ENCODE measurements around the gene TTPAL.

TTPAL gene

GRCh38 chr20:44502968-44503367 is 27.3 kb downstream of the TTPAL start:
- no CpG with 5 or more reads among the region's 1 CpG for WGBS, 2 experiments (ENCODE audit: insufficient coverage in 2 of 2)
- Histone ChIP-seq H3K27ac (ENCODE audit: low read depth, low read length, severe bottlenecking) (no peak overlapping the region), H3K9me3 (ENCODE audit: control insufficient read depth, low read length) (no peaks in the 10 kb centered on the region), H3K36me3 (ENCODE audit: control insufficient read depth, insufficient read depth, low read length) (peaks cover 96% of the 10 kb centered on the region), H3K4me1 (ENCODE audit: control insufficient read depth, insufficient read depth, low read length, poor library complexity, severe bottlenecking) (peaks cover 5% of the 10 kb centered on the region), H3K4me3 (ENCODE audit: extremely low read depth, insufficient read depth, low read length, poor library complexity, severe bottlenecking) (no peak overlapping the region)

- H3K4me1 ChIP-seq (ENCODE audit: control insufficient read depth, insufficient read depth, low read length, poor library complexity, severe bottlenecking) = peaks cover 5% of the 10 kb centered on the region
- H3K9me3 ChIP-seq (ENCODE audit: control insufficient read depth, low read length) = no peaks in the 10 kb centered on the region
- WGBS, 2 experiments (ENCODE audit: insufficient coverage in 2 of 2) = 98% methylated on average over 3 to 6 of the region's 6 CpGs
- no peak overlapping the region for H3K4me3 ChIP-seq (ENCODE audit: extremely low read depth, insufficient read depth, low read length, poor library complexity, severe bottlenecking)
- H3K36me3 ChIP-seq (ENCODE audit: control insufficient read depth, insufficient read depth, low read length) = peaks cover 96% of the 10 kb centered on the region
- no peak overlapping the region for H3K27ac ChIP-seq (ENCODE audit: low read depth, low read length, severe bottlenecking)
These were observed 29.0 kb downstream of the TTPAL start for GRCh38 chr20:44504402-44505307.

- Histone ChIP-seq H3K4me1 (ENCODE audit: control insufficient read depth, insufficient read depth, low read length, poor library complexity, severe bottlenecking) (no peaks in the 10 kb centered on the region), H3K4me3 (ENCODE audit: extremely low read depth, insufficient read depth, low read length, poor library complexity, severe bottlenecking) (no peak overlapping the region), H3K27ac (ENCODE audit: low read depth, low read length, severe bottlenecking) (no peak overlapping the region), H3K36me3 (ENCODE audit: control insufficient read depth, insufficient read depth, low read length) (peaks cover 91% of the 10 kb centered on the region), H3K9me3 (ENCODE audit: control insufficient read depth, low read length) (no peaks in the 10 kb centered on the region)
- WGBS, 2 experiments (ENCODE audit: insufficient coverage in 2 of 2) = 92 to 100% methylated on average over 2 of the region's 4 CpGs
These were observed 34.1 kb downstream of the TTPAL start for GRCh38 chr20:44509762-44510161.

- Histone ChIP-seq H3K36me3 (ENCODE audit: control insufficient read depth, insufficient read depth, low read length) (peaks cover 68% of the 10 kb centered on the region), H3K4me1 (ENCODE audit: control insufficient read depth, insufficient read depth, low read length, poor library complexity, severe bottlenecking) (no peaks in the 10 kb centered on the region), H3K9me3 (ENCODE audit: control insufficient read depth, low read length) (no peaks in the 10 kb centered on the region), H3K4me3 (ENCODE audit: extremely low read depth, insufficient read depth, low read length, poor library complexity, severe bottlenecking) (no peak overlapping the region), H3K27ac (ENCODE audit: low read depth, low read length, severe bottlenecking) (no peak overlapping the region)
- WGBS, 2 experiments (ENCODE audit: insufficient coverage in 2 of 2) = 96 to 100% methylated on average over 5 to 7 of the region's 10 CpGs
These were observed 38.2 kb downstream of the TTPAL start for GRCh38 chr20:44513871-44514270.

- H3K4me1 ChIP-seq (ENCODE audit: control insufficient read depth, insufficient read depth, low read length, poor library complexity, severe bottlenecking) = peaks cover 14% of the 10 kb centered on the region
- WGBS, 2 experiments (ENCODE audit: insufficient coverage in 2 of 2) = 83 to 88% methylated on average over 7 of the region's 7 CpGs
- no peak overlapping the region for H3K27ac ChIP-seq (ENCODE audit: low read depth, low read length, severe bottlenecking)
- H3K36me3 ChIP-seq (ENCODE audit: control insufficient read depth, insufficient read depth, low read length) = peaks cover 62% of the 10 kb centered on the region
- no peaks in the 10 kb centered on the region for H3K9me3 ChIP-seq (ENCODE audit: control insufficient read depth, low read length)
- H3K4me3 ChIP-seq (ENCODE audit: extremely low read depth, insufficient read depth, low read length, poor library complexity, severe bottlenecking) = no peak overlapping the region
These were observed 40.8 kb downstream of the TTPAL start for GRCh38 chr20:44516491-44516890.

- peaks cover 56% of the 10 kb centered on the region for H3K36me3 ChIP-seq (ENCODE audit: control insufficient read depth, insufficient read depth, low read length)
- no peak overlapping the region for H3K4me3 ChIP-seq (ENCODE audit: extremely low read depth, insufficient read depth, low read length, poor library complexity, severe bottlenecking)
- peaks cover 18% of the 10 kb centered on the region for H3K4me1 ChIP-seq (ENCODE audit: control insufficient read depth, insufficient read depth, low read length, poor library complexity, severe bottlenecking)
- H3K27ac ChIP-seq (ENCODE audit: low read depth, low read length, severe bottlenecking) = no peak overlapping the region
- H3K9me3 ChIP-seq (ENCODE audit: control insufficient read depth, low read length) = no peaks in the 10 kb centered on the region
- WGBS, 2 experiments (ENCODE audit: insufficient coverage in 2 of 2) = no CpG with 5 or more reads among the region's 3 CpGs
These were observed 41.8 kb downstream of the TTPAL start for GRCh38 chr20:44517454-44517853.

GRCh38 chr20:44518248-44518647 is 42.6 kb downstream of the TTPAL start:
- no peaks in the 10 kb centered on the region for H3K9me3 ChIP-seq (ENCODE audit: control insufficient read depth, low read length)
- peaks cover 48% of the 10 kb centered on the region for H3K36me3 ChIP-seq (ENCODE audit: control insufficient read depth, insufficient read depth, low read length)
- 75 to 100% methylated on average over 1 to 2 of the region's 3 CpGs for WGBS, 2 experiments (ENCODE audit: insufficient coverage in 2 of 2)
- peaks cover 22% of the 10 kb centered on the region for H3K4me1 ChIP-seq (ENCODE audit: control insufficient read depth, insufficient read depth, low read length, poor library complexity, severe bottlenecking)
- H3K4me3 ChIP-seq (ENCODE audit: extremely low read depth, insufficient read depth, low read length, poor library complexity, severe bottlenecking) = no peak overlapping the region
- no peak overlapping the region for H3K27ac ChIP-seq (ENCODE audit: low read depth, low read length, severe bottlenecking)

- H3K4me3 ChIP-seq (ENCODE audit: extremely low read depth, insufficient read depth, low read length, poor library complexity, severe bottlenecking) = peak overlapping the region; percentile 94
- H3K9me3 ChIP-seq (ENCODE audit: control insufficient read depth, low read length) = no peaks in the 10 kb centered on the region
- WGBS, 2 experiments (ENCODE audit: insufficient coverage in 2 of 2) = 73 to 88% methylated on average over 1 to 2 of the region's 3 CpGs
- peaks cover 43% of the 10 kb centered on the region for H3K4me1 ChIP-seq (ENCODE audit: control insufficient read depth, insufficient read depth, low read length, poor library complexity, severe bottlenecking)
- H3K36me3 ChIP-seq (ENCODE audit: control insufficient read depth, insufficient read depth, low read length) = peaks cover 29% of the 10 kb centered on the region
- H3K27ac ChIP-seq (ENCODE audit: low read depth, low read length, severe bottlenecking) = no peak overlapping the region
These were observed 45.2 kb downstream of the TTPAL start for GRCh38 chr20:44520881-44521280.

GRCh38 chr20:44521484-44522481 is 46.1 kb downstream of the TTPAL start, which contains the start of gene SERINC3:
Gene SERINC3 (minus strand): TSS chr20:44522070. CDS start chr20:44521951, 119 bp downstream.
- Histone ChIP-seq H3K27ac (ENCODE audit: low read depth, low read length, severe bottlenecking) (peak within 1 kb of the TSS; percentile 97), H3K9me3 (ENCODE audit: control insufficient read depth, low read length) (no peaks in the 10 kb centered on the region), H3K4me3 (ENCODE audit: extremely low read depth, insufficient read depth, low read length, poor library complexity, severe bottlenecking) (peak within 1 kb of the TSS; percentile 94), H3K36me3 (ENCODE audit: control insufficient read depth, insufficient read depth, low read length) (peaks cover 25% of the 10 kb centered on the region), H3K4me1 (ENCODE audit: control insufficient read depth, insufficient read depth, low read length, poor library complexity, severe bottlenecking) (peaks cover 50% of the 10 kb centered on the region)
- WGBS, 2 experiments (ENCODE audit: insufficient coverage in 2 of 2) = 1% methylated on average over 41 to 47 of the region's 49 CpGs

GRCh38 chr20:44522841-44523240 is 47.2 kb downstream of the TTPAL start:
- no CpG with 5 or more reads among the region's 1 CpG for WGBS, 2 experiments (ENCODE audit: insufficient coverage in 2 of 2)
- Histone ChIP-seq H3K9me3 (ENCODE audit: control insufficient read depth, low read length) (no peaks in the 10 kb centered on the region), H3K36me3 (ENCODE audit: control insufficient read depth, insufficient read depth, low read length) (peaks cover 18% of the 10 kb centered on the region), H3K4me1 (ENCODE audit: control insufficient read depth, insufficient read depth, low read length, poor library complexity, severe bottlenecking) (peaks cover 50% of the 10 kb centered on the region), H3K4me3 (ENCODE audit: extremely low read depth, insufficient read depth, low read length, poor library complexity, severe bottlenecking) (no peak overlapping the region), H3K27ac (ENCODE audit: low read depth, low read length, severe bottlenecking) (peak overlapping the region; percentile 97)

All from mesodermal cell (in vitro differentiated cells).